Measurements from ENCODE around the gene WWOX. TPM values are rescaled to one million over a fixed set of nuclear protein-coding genes. Genes with fewer than 3 reads are reported as not detected.
A peak's percentile ranks its signal among the peaks of the same experiment; 100 is the strongest.

WWOX gene
- total and polyA plus RNA-seq, 2 of the 13 experiments (the other 11 are each of a cell fraction or from before 2014, with no cell fraction given) = 9.1 to 37.4 TPM

- TF ChIP-seq SETDB1 (CRISPR knock-in tag; IDR thresholded peaks at IDR 0.05; ENCODE audit: borderline replicate concordance) (no peak), ZBTB7B (CRISPR knock-in tag; IDR thresholded peaks at IDR 0.05) (no peak), ZFP90 (CRISPR knock-in tag; IDR thresholded peaks at IDR 0.05; ENCODE audit: borderline replicate concordance) (no peak), ZNF234 (CRISPR knock-in tag; conservative IDR thresholded peaks at IDR 0.05) (no peak), HNRNPUL1 (IDR thresholded peaks at IDR 0.05; ENCODE audit: low read depth, low read length) (no peak), HMG20A (CRISPR knock-in tag; IDR thresholded peaks at IDR 0.05; ENCODE audit: borderline replicate concordance) (no peak), KAT7 (CRISPR knock-in tag; IDR thresholded peaks at IDR 0.05; ENCODE audit: borderline replicate concordance) (no peak), MYNN (CRISPR knock-in tag; IDR thresholded peaks at IDR 0.05; ENCODE audit: low read depth) (no peak), ZNF276 (CRISPR knock-in tag; IDR thresholded peaks at IDR 0.05; ENCODE audit: low read depth) (no peak), NFIC (IDR thresholded peaks at IDR 0.05; ENCODE audit: low read length) (no peak), HOXA3 (CRISPR knock-in tag; IDR thresholded peaks at IDR 0.05) (peak; percentile 42; the same call in 1 of the 2 replicates), ZNF709 (CRISPR knock-in tag; IDR thresholded peaks at IDR 0.05) (0 out of 2 replicates have a peak, but pooled peaks have one; percentile 61), NKX3-1 (CRISPR knock-in tag; IDR thresholded peaks at IDR 0.05) (no peak), PAWR (CRISPR knock-in tag; IDR thresholded peaks at IDR 0.05; ENCODE audit: borderline replicate concordance) (no peak), CBX2 (IDR thresholded peaks at IDR 0.05; ENCODE audit: low read depth, low read length) (no peak), CBX2 (CRISPR knock-in tag; IDR thresholded peaks at IDR 0.05; ENCODE audit: low read depth) (no peak), ARHGAP35 (CRISPR knock-in tag; IDR thresholded peaks at IDR 0.05; ENCODE audit: borderline replicate concordance) (no peak), ZBTB3 (CRISPR knock-in tag; IDR thresholded peaks at IDR 0.05; ENCODE audit: borderline replicate concordance, low read depth) (no peak), TERF1 (CRISPR knock-in tag; IDR thresholded peaks at IDR 0.05) (no peak), ATF7 (IDR thresholded peaks at IDR 0.05) (no peak), ATF7 (CRISPR knock-in tag; IDR thresholded peaks at IDR 0.05) (no peak), ZNF572 (CRISPR knock-in tag; IDR thresholded peaks at IDR 0.05) (no peak), MED8 (CRISPR knock-in tag; IDR thresholded peaks at IDR 0.05; ENCODE audit: insufficient replicate concordance) (no peak), RXRB (CRISPR knock-in tag; IDR thresholded peaks at IDR 0.05; ENCODE audit: borderline replicate concordance) (no peak), MAX (IDR thresholded peaks at IDR 0.05) (peak; percentile 39; the same call in 1 of the 2 replicates), MYC (CRISPR knock-in tag; IDR thresholded peaks at IDR 0.05; ENCODE audit: borderline replicate concordance) (no peak), NFRKB (IDR thresholded peaks at IDR 0.05) (no peak), ZNF512 (CRISPR knock-in tag; IDR thresholded peaks at IDR 0.05) (no peak), ZNF563 (CRISPR knock-in tag; IDR thresholded peaks at IDR 0.05) (0 out of 2 replicates have a peak, but pooled peaks have one; percentile 37)
Measured at GRCh38 chr16:78984887-78985464, 885.5 kb downstream of the WWOX start (continued).
